HCT116 (cell line): ENCODE results near the gene LSS. TPM values are rescaled to one million over a fixed set of nuclear protein-coding genes. Genes with fewer than 3 reads are reported as not detected.

Experiments used
- ATAC-seq: fragments of 200-7000 bp; cut with Tn5 transposase; 2 replicates; pipeline ENCODE4 v1.9.1; 2020; ENCODE audit warnings: mild to moderate bottlenecking, moderate library complexity
- BruUV-seq: library from RNA; stranded (reverse); fragments of 400-500 nt; replicated peaks from 2 replicates; lab custom pipeline; 2021; lab: Mats Ljungman, UMichigan
- CTCF ChIA-PET: fragments of 300-600 bp; sonication (Branson Sonifier 250); formaldehyde crosslinking; loops from one replicate; lab custom pipeline; 2021; ENCODE audit warnings: antibody characterized with exemption; lab: Charles Lee
- POLR2A ChIA-PET: fragments of 300-600, 350-600 bp; sonication (Branson Sonifier 250); formaldehyde crosslinking; loops from one replicate; lab custom pipeline; 2021; ENCODE audit warnings: antibody characterized with exemption; lab: Charles Lee
- RAD21 ChIA-PET, 2 experiments: fragments of 300-600 bp; sonication (Branson Sonifier 250); formaldehyde crosslinking; loops; one replicate each; lab custom pipeline; 2023; ENCODE audit warnings: low total read pairs in 2 of 2; ENCODE audit not compliant: uncharacterized antibody in 2 of 2, unreplicated experiment in 2 of 2, low non-redundant PET in 1 of 2; lab: Charles Lee
- DNase-seq: peaks from one replicate; pipeline ENCODE4 v3.0.0-alpha.2; 2010; ENCODE audit warnings: low read depth, low spot score
- H2AFZ ChIP-seq: fragments of 200-600 bp; shearing (Covaris generic), sonication (generic); 2 replicates; pipeline ENCODE4 v1.6.1; 2017; ENCODE audit warnings: low read depth, mixed run types, mixed read lengths, antibody characterized with exemption, low read length; ENCODE audit not compliant: poor library complexity, severe bottlenecking
- H3K27ac ChIP-seq: 2 replicates; pipeline ENCODE4 v1.5.1; 2012; ENCODE audit warnings: low read depth, low read length
- H3K27me3 ChIP-seq: fragments of 200-600 bp; sonication (generic); 2 replicates; pipeline ENCODE4 v1.6.1; 2016; ENCODE audit warnings: mixed run types, low read length, mixed read lengths; ENCODE audit not compliant: insufficient read depth
- H3K36me3 ChIP-seq, 2 experiments: fragments of 200-500 bp in 1 of 2; fragments of 200-600 bp in 1 of 2; sonication (Bioruptor generic) in 1 of 2; sonication (generic) in 1 of 2; 2 replicates each; pipeline versions ENCODE4 v1.5.1 to v1.6.1; 2014 to 2016; ENCODE audit warnings: low read length in 2 of 2, inconsistent platforms in 1 of 2, mixed read lengths in 1 of 2, mixed run types in 1 of 2; ENCODE audit not compliant: insufficient read depth in 2 of 2, control insufficient read depth in 1 of 2
- H3K4me1 ChIP-seq, 2 experiments: fragments of 200-600 bp in 1 of 2; sonication (generic) in 1 of 2; 2 replicates each; pipeline versions ENCODE4 v1.5.1 to v1.6.1; 2012 to 2017; ENCODE audit warnings: low read length in 2 of 2, inconsistent platforms in 1 of 2, mild to moderate bottlenecking in 1 of 2, mixed read lengths in 1 of 2, mixed run types in 1 of 2, moderate library complexity in 1 of 2; ENCODE audit not compliant: insufficient read depth in 2 of 2, control insufficient read depth in 1 of 2
- H3K4me2 ChIP-seq: fragments of 200-600 bp; sonication (generic); 2 replicates; pipeline ENCODE4 v1.6.1; 2017; ENCODE audit warnings: mixed run types, low read length, mixed read lengths
- H3K4me3 ChIP-seq, 2 experiments: fragments of 200-600 bp in 1 of 2; sonication (generic) in 1 of 2; replicated peaks in 1 of 2; 2 replicates each; pipeline ENCODE4 v1.5.1; 2011 to 2016; ENCODE audit warnings: low read length in 2 of 2, control low read depth in 1 of 2, low read depth in 1 of 2, mild to moderate bottlenecking in 1 of 2, mixed read lengths in 1 of 2, mixed run types in 1 of 2
- H3K79me2 ChIP-seq: fragments of 200-600 bp; sonication (generic); 2 replicates; pipeline ENCODE4 v1.6.1; 2017; ENCODE audit warnings: mild to moderate bottlenecking, mixed run types, low read length, moderate library complexity, mixed read lengths; ENCODE audit not compliant: insufficient read depth
- H3K9ac ChIP-seq: fragments of 200-600 bp; sonication (generic); 2 replicates; pipeline ENCODE4 v1.6.1; 2016; ENCODE audit warnings: low read length, mixed read lengths
- H3K9me2 ChIP-seq: fragments of 200-600 bp; sonication (generic), shearing (Covaris generic); 2 replicates; pipeline ENCODE4 v1.6.1; 2017; ENCODE audit warnings: mixed run types, mild to moderate bottlenecking, moderate library complexity; ENCODE audit not compliant: insufficient read depth
- H3K9me3 ChIP-seq, 2 experiments: fragments of 200-500 bp in 1 of 2; fragments of 200-600 bp in 1 of 2; sonication (Bioruptor generic) in 1 of 2; sonication (generic) in 1 of 2; 2 replicates each; pipeline ENCODE4 v1.6.1; 2014 to 2017; ENCODE audit warnings: low read length in 2 of 2, mixed read lengths in 2 of 2, inconsistent platforms in 1 of 2, low read depth in 1 of 2, mild to moderate bottlenecking in 1 of 2, mixed run types in 1 of 2, moderate library complexity in 1 of 2; ENCODE audit not compliant: control insufficient read depth in 1 of 2, insufficient read depth in 1 of 2
- H4K20me1 ChIP-seq: fragments of 200-600 bp; sonication (generic), shearing (Covaris generic); 2 replicates; pipeline ENCODE4 v1.6.1; 2017; ENCODE audit warnings: mixed run types, mild to moderate bottlenecking, moderate library complexity; ENCODE audit not compliant: insufficient read depth
- EZH2phosphoT487 ChIP-seq: fragments of 200-600 bp; IDR thresholded peaks from 2 replicates; pipeline ENCODE4 v1.6.1; 2018; ENCODE audit warnings: antibody characterized with exemption, borderline replicate concordance
- FOSL1 ChIP-seq: IDR thresholded peaks from 2 replicates; pipeline ENCODE4 v1.6.1; 2012; ENCODE audit warnings: low read depth
- JUND ChIP-seq: IDR thresholded peaks from 2 replicates; pipeline ENCODE4 v1.6.1; 2012
- POLR2AphosphoS5 ChIP-seq: IDR thresholded peaks from 2 replicates; pipeline ENCODE4 v1.6.1; 2011; ENCODE audit warnings: mild to moderate bottlenecking, low read depth, low read length, moderate library complexity
- RAD21 ChIP-seq: IDR thresholded peaks from 2 replicates; pipeline ENCODE4 v1.6.1; 2012; ENCODE audit warnings: low read depth, mild to moderate bottlenecking
- SIN3A ChIP-seq: IDR thresholded peaks from 2 replicates; pipeline ENCODE4 v1.6.1; 2012; ENCODE audit warnings: low read depth
- SRF ChIP-seq: IDR thresholded peaks from 2 replicates; pipeline ENCODE4 v1.6.1; 2012; ENCODE audit warnings: low read depth
- TCF7L2 ChIP-seq: IDR thresholded peaks from 2 replicates; pipeline ENCODE4 v1.7.0; 2011; ENCODE audit warnings: borderline replicate concordance, inconsistent platforms; ENCODE audit not compliant: insufficient read depth, insufficient read length; ENCODE audit errors: extremely low read depth
- YY1 ChIP-seq: IDR thresholded peaks from 2 replicates; pipeline ENCODE4 v1.6.1; 2011; ENCODE audit warnings: low read length, low read depth, moderate library complexity, mild to moderate bottlenecking; ENCODE audit not compliant: insufficient replicate concordance; ENCODE audit errors: extremely low read depth
- intact Hi-C: fragments of 100-400 bp; cut with micrococcal nuclease; formaldehyde crosslinking; loops from 2 replicates; pipeline ENCODE4 v1.10.0; 2022
- total RNA-seq: library from RNA; stranded (reverse); gene quantifications from one replicate; pipeline ENCODE4 v1.2.1, GENCODE V29; 2021; ENCODE audit not compliant: unreplicated experiment
- TF ChIP-seq, protein P1 (sequence below): IDR thresholded peaks from 2 replicates; pipeline ENCODE4 v1.6.1; 2012
- TF ChIP-seq, protein P2 (sequence below), 3 experiments: fragments of 200-600 bp in 1 of 3; sonication (generic) in 1 of 3; IDR thresholded peaks in 2 of 3; conservative IDR thresholded peaks in 1 of 3; 2 replicates each; pipeline ENCODE4 v1.5.1; 2012 to 2017; ENCODE audit warnings: low read depth in 2 of 3, low read length in 2 of 3, antibody characterized with exemption in 1 of 3, borderline replicate concordance in 1 of 3, control low read depth in 1 of 3, mild to moderate bottlenecking in 1 of 3, mixed read lengths in 1 of 3, mixed run types in 1 of 3, moderate library complexity in 1 of 3; ENCODE audit not compliant: insufficient read depth in 1 of 3

LSS gene
- total RNA-seq, 1 experiment from 2014 or later, result 44.7 TPM

DNA sequence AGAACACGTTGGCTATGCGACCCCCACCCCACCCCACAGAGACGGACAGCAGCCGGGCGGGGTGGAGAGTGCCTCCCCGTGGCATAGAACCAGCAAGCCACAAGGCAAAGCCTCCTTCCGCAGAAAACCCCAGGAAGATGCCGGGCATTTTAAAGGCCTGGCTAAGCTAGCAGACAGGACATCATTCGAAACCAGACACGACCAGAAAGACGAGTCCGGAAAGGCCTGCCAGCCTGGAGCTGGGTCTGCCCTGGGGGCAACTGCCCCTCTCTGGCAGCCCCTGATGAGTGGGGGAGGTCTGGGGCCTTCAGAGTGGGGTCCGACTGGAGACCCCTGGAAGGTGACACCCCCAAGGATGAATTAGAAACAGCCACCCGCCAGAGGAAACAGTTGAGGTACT lies 81.7 kb downstream of the LSS start (continued):
- TF ChIP-seq, protein P1, sequence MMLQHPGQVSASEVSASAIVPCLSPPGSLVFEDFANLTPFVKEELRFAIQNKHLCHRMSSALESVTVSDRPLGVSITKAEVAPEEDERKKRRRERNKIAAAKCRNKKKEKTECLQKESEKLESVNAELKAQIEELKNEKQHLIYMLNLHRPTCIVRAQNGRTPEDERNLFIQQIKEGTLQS, result no peak
- TF ChIP-seq FOSL1 (no peak), TCF7L2 (no peak), SIN3A (no peak), EZH2phosphoT487 (no peak), SRF (no peak)

DNA sequence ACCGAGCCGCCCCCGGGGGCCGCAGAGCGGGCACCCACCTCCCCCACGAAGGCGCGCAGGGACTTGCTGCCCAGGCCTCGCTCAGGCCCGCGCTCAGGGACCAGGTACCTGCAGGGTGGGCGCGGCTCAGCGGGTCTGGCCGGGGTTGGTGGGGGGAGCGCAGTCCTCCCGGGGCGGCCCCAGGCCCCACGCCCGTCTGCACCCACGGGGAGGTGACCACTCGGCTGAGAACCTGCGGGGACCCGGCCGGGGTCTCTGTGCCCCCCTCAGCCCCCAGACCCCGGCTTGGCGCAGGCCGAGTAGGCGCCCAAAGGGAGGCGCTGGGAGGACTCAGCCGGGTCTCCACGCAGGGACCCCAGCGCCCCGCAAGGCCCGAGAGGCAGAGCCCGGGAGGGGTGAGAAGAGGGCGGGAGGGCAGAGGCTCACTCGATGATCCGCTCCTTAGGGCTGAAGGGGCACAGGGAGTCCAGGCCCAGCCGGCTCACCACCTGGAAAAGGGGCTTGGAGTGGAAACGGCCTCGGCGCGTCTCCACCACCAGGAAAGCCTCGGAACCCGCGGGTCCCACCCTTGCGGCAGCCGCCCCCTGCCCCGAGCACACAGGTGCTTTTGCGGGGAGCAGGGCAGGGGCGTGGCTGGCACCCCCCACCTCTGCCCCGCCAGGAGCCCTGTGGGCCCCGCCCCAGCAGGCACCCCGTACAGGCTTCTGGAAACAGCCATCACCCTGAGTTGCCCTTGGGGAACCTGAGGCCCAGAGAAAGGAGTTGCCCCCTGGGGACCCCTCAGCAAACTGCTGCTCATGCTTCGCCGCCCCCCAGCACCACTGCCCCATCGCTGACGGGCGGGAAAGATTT lies 82.5 kb downstream of the LSS start:
- Histone ChIP-seq H2AFZ (no peak overlapping the region), H3K4me1 (peaks cover 0 to 19% of the 10 kb centered on the region in 2 experiments; a peak in 2 of 4 replicates), H3K9me3 (no peaks in the 10 kb centered on the region), H3K9me2 (no peaks in the 10 kb centered on the region), H3K4me2 (no peak overlapping the region)
- ATAC-seq, result no peak
- TF ChIP-seq POLR2AphosphoS5, result no peak
- TF ChIP-seq, protein P2, sequence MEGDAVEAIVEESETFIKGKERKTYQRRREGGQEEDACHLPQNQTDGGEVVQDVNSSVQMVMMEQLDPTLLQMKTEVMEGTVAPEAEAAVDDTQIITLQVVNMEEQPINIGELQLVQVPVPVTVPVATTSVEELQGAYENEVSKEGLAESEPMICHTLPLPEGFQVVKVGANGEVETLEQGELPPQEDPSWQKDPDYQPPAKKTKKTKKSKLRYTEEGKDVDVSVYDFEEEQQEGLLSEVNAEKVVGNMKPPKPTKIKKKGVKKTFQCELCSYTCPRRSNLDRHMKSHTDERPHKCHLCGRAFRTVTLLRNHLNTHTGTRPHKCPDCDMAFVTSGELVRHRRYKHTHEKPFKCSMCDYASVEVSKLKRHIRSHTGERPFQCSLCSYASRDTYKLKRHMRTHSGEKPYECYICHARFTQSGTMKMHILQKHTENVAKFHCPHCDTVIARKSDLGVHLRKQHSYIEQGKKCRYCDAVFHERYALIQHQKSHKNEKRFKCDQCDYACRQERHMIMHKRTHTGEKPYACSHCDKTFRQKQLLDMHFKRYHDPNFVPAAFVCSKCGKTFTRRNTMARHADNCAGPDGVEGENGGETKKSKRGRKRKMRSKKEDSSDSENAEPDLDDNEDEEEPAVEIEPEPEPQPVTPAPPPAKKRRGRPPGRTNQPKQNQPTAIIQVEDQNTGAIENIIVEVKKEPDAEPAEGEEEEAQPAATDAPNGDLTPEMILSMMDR (IDR thresholded peaks at IDR 0.05 in 2 of 3, conservative IDR thresholded peaks at IDR 0.05 in 1 of 3; ENCODE audit: borderline replicate concordance in 1 of 3, insufficient read depth in 1 of 3, low read depth in 2 of 3, low read length in 2 of 3), result no peak
- TF ChIP-seq RAD21, result no peak
- TF ChIP-seq YY1, result no peak
- no peak for TF ChIP-seq TCF7L2
- TF ChIP-seq JUND, result no peak
- TF ChIP-seq, all 23 proteins: peak for 0
- Histone ChIP-seq H3K79me2 (no peaks in the 10 kb centered on the region), H3K27ac (no peak overlapping the region), H3K4me3 (no peak overlapping the region), H3K9ac (no peak overlapping the region), H3K27me3 (no peaks in the 10 kb centered on the region), H4K20me1 (no peaks in the 10 kb centered on the region), H3K36me3 (no peaks in the 10 kb centered on the region)
- BruUV-seq, result no TSS peak
- DNase-seq, result no peak
- ChIA-PET POLR2A (no interaction called here), CTCF (no interaction called here), RAD21 (no interaction called here)
- intact Hi-C loops, result loop anchor here (5.0 to 10.0 kb wide), 4 partner anchors 66 to 181 kb away; partner anchors contain the start of genes MCM3AP and YBEY
